UCSD-AML1 (cell line): ENCODE data around the gene RCAN2.
"Not testable (repeated sequence)": the region's sequence is repeated elsewhere in the genome, so short reads cannot be mapped to it uniquely, and the experiment has no call there.

Experiments
- DNase-seq: peaks from one replicate; lab custom pipeline; 2025; ENCODE audit not compliant: unreplicated experiment; lab: John Stamatoyannopoulos, UW

The RCAN2 gene

GRCh38 chr6:46338131-46338530 lies 153.1 kb downstream of the RCAN2 start:
- DNase-seq, result no peak

GRCh38 chr6:46334442-46334841 lies 156.8 kb downstream of the RCAN2 start:
- no peak for DNase-seq

- DNase-seq, result no peak
Observed at GRCh38 chr6:46333481-46333880, 157.8 kb downstream of the RCAN2 start.

GRCh38 chr6:46332448-46332847 lies 158.8 kb downstream of the RCAN2 start:
- not testable (repeated sequence) for DNase-seq

GRCh38 chr6:46331461-46331860 lies 159.8 kb downstream of the RCAN2 start:
- no peak for DNase-seq

- DNase-seq, result no peak
Observed at GRCh38 chr6:46329568-46329967, 161.7 kb downstream of the RCAN2 start.

- no peak for DNase-seq
Observed at GRCh38 chr6:46327779-46328178, 163.5 kb downstream of the RCAN2 start.

- no peak for DNase-seq
Observed at GRCh38 chr6:46325561-46326530, 165.4 kb downstream of the RCAN2 start.

- no peak for DNase-seq
Observed at GRCh38 chr6:46324706-46325105, 166.5 kb downstream of the RCAN2 start.

GRCh38 chr6:46323966-46324622 lies 167.2 kb downstream of the RCAN2 start:
- DNase-seq, result no peak

GRCh38 chr6:46323312-46323965 lies 167.8 kb downstream of the RCAN2 start:
- no peak for DNase-seq

GRCh38 chr6:46320505-46320904 lies 170.7 kb downstream of the RCAN2 start:
- no peak for DNase-seq

GRCh38 chr6:46315589-46315988 lies 175.7 kb downstream of the RCAN2 start:
- DNase-seq, result no peak

- no peak for DNase-seq
Observed at GRCh38 chr6:46312654-46313053, 178.6 kb downstream of the RCAN2 start.

GRCh38 chr6:46310196-46310595 lies 181.1 kb downstream of the RCAN2 start:
- DNase-seq, result no peak

- DNase-seq, result no peak
Observed at GRCh38 chr6:46306431-46306830, 184.8 kb downstream of the RCAN2 start.

- no peak for DNase-seq
Observed at GRCh38 chr6:46305833-46306232, 185.4 kb downstream of the RCAN2 start.

- no peak for DNase-seq
Observed at GRCh38 chr6:46305236-46305635, 186.0 kb downstream of the RCAN2 start.

GRCh38 chr6:46302816-46303215 lies 188.4 kb downstream of the RCAN2 start:
- DNase-seq, result no peak

- DNase-seq, result no peak
Observed at GRCh38 chr6:46302176-46302575, 189.1 kb downstream of the RCAN2 start.

GRCh38 chr6:46299253-46299652 lies 192.0 kb downstream of the RCAN2 start:
- no peak for DNase-seq

GRCh38 chr6:46296586-46296985 lies 194.7 kb downstream of the RCAN2 start:
- no peak for DNase-seq
